ENCODE data around the gene TRIM71.
A peak's percentile ranks its signal among the peaks of the same experiment; 100 is the strongest.
"Not testable (repeated sequence)": the region's sequence is repeated elsewhere in the genome, so short reads cannot be mapped to it uniquely, and the experiment has no call there.

- TF ChIP-seq POLR2A (IDR thresholded peaks at IDR 0.05) = not testable (repeated sequence)
- TF ChIP-seq CTCF (IDR thresholded peaks at IDR 0.05) = peak in 2 of 6 experiments; percentile 16 to 28
These were observed 85.1 kb downstream of the TRIM71 start for GRCh38 chr3:32902887-32903371.
